Activated naive CD8-positive, alpha-beta T cell (primary cell): Measurements from ENCODE around the gene CPEB4.

ENCODE experiments used
- H3K27ac Mint-ChIP-seq: one replicate; pipeline ENCODE4 v1.8.0; 2021; ENCODE audit warnings: mixed read lengths
- H3K27me3 Mint-ChIP-seq: one replicate; pipeline ENCODE4 v1.8.0; 2021; ENCODE audit warnings: mixed read lengths
- H3K36me3 Mint-ChIP-seq: one replicate; pipeline ENCODE4 v1.8.0; 2021; ENCODE audit warnings: mixed read lengths
- H3K4me1 Mint-ChIP-seq: one replicate; pipeline ENCODE4 v1.8.0; 2021; ENCODE audit warnings: low read depth, mixed read lengths
- H3K4me3 Mint-ChIP-seq: one replicate; pipeline ENCODE4 v1.8.0; 2021; ENCODE audit warnings: mild to moderate bottlenecking, mixed read lengths
- H3K9me3 Mint-ChIP-seq: one replicate; pipeline ENCODE4 v1.8.0; 2021; ENCODE audit warnings: low read depth, mixed read lengths

CPEB4 gene

GRCh38 chr5:173961418-173961817 lies 73.3 kb downstream of the CPEB4 start:
- Mint-ChIP-seq H3K36me3 (no peaks in the 10 kb centered on the region), H3K27ac (no peak overlapping the region), H3K4me1 (peaks cover 28% of the 10 kb centered on the region), H3K4me3 (no peak overlapping the region), H3K27me3 (no peaks in the 10 kb centered on the region), H3K9me3 (no peaks in the 10 kb centered on the region)

- Mint-ChIP-seq H3K4me1 (peaks cover 30% of the 10 kb centered on the region), H3K9me3 (no peaks in the 10 kb centered on the region), H3K27ac (no peak overlapping the region), H3K4me3 (no peak overlapping the region), H3K27me3 (no peaks in the 10 kb centered on the region), H3K36me3 (no peaks in the 10 kb centered on the region)
These were observed 74.4 kb downstream of the CPEB4 start for GRCh38 chr5:173962436-173962972.

GRCh38 chr5:173963182-173963838 lies 75.2 kb downstream of the CPEB4 start:
- no peaks in the 10 kb centered on the region for H3K36me3 Mint-ChIP-seq
- H3K9me3 Mint-ChIP-seq = no peaks in the 10 kb centered on the region
- peaks cover 30% of the 10 kb centered on the region for H3K4me1 Mint-ChIP-seq
- peak overlapping the region; percentile 30 for H3K4me3 Mint-ChIP-seq
- H3K27ac Mint-ChIP-seq = no peak overlapping the region
- H3K27me3 Mint-ChIP-seq = no peaks in the 10 kb centered on the region

- H3K27ac Mint-ChIP-seq = peak overlapping the region; percentile 16
These were observed 75.8 kb downstream of the CPEB4 start for GRCh38 chr5:173963867-173964441.

GRCh38 chr5:173964506-173964905 lies 76.4 kb downstream of the CPEB4 start:
- Mint-ChIP-seq H3K27ac (no peak overlapping the region), H3K36me3 (no peaks in the 10 kb centered on the region), H3K4me1 (peaks cover 30% of the 10 kb centered on the region), H3K9me3 (no peaks in the 10 kb centered on the region), H3K27me3 (no peaks in the 10 kb centered on the region), H3K4me3 (no peak overlapping the region)

More at GRCh38 chr5:173963867-173964441, 75.8 kb downstream of the CPEB4 start:
- H3K36me3 Mint-ChIP-seq = no peaks in the 10 kb centered on the region
- H3K27me3 Mint-ChIP-seq = no peaks in the 10 kb centered on the region
- no peaks in the 10 kb centered on the region for H3K9me3 Mint-ChIP-seq
- H3K4me1 Mint-ChIP-seq = peaks cover 30% of the 10 kb centered on the region
- H3K4me3 Mint-ChIP-seq = peak overlapping the region; percentile 27

- no peak overlapping the region for H3K4me3 Mint-ChIP-seq
- no peaks in the 10 kb centered on the region for H3K9me3 Mint-ChIP-seq
- no peak overlapping the region for H3K27ac Mint-ChIP-seq
- H3K27me3 Mint-ChIP-seq = peaks cover 6% of the 10 kb centered on the region
- peaks cover 30% of the 10 kb centered on the region for H3K4me1 Mint-ChIP-seq
- no peaks in the 10 kb centered on the region for H3K36me3 Mint-ChIP-seq
These were observed 79.1 kb downstream of the CPEB4 start for GRCh38 chr5:173967241-173967640.

- H3K4me3 Mint-ChIP-seq = no peak overlapping the region
- no peak overlapping the region for H3K27ac Mint-ChIP-seq
- H3K36me3 Mint-ChIP-seq = no peaks in the 10 kb centered on the region
- peaks cover 25% of the 10 kb centered on the region for H3K4me1 Mint-ChIP-seq
- H3K27me3 Mint-ChIP-seq = peaks cover 6% of the 10 kb centered on the region
- H3K9me3 Mint-ChIP-seq = no peaks in the 10 kb centered on the region
These were observed 80.1 kb downstream of the CPEB4 start for GRCh38 chr5:173968154-173968797.

- H3K4me3 Mint-ChIP-seq = no peak overlapping the region
- no peak overlapping the region for H3K27ac Mint-ChIP-seq
- no peaks in the 10 kb centered on the region for H3K36me3 Mint-ChIP-seq
- no peaks in the 10 kb centered on the region for H3K9me3 Mint-ChIP-seq
- H3K4me1 Mint-ChIP-seq = peaks cover 21% of the 10 kb centered on the region
- peaks cover 6% of the 10 kb centered on the region for H3K27me3 Mint-ChIP-seq
These were observed 81.3 kb downstream of the CPEB4 start for GRCh38 chr5:173969167-173970049.

GRCh38 chr5:173970878-173971650 lies 82.9 kb downstream of the CPEB4 start:
- Mint-ChIP-seq H3K4me3 (no peak overlapping the region), H3K27ac (no peak overlapping the region), H3K4me1 (peaks cover 9% of the 10 kb centered on the region), H3K36me3 (no peaks in the 10 kb centered on the region), H3K27me3 (peaks cover 6% of the 10 kb centered on the region), H3K9me3 (no peaks in the 10 kb centered on the region)

GRCh38 chr5:173971681-173972345 lies 83.7 kb downstream of the CPEB4 start:
- no peaks in the 10 kb centered on the region for H3K9me3 Mint-ChIP-seq

GRCh38 chr5:173972607-173972924 lies 84.4 kb downstream of the CPEB4 start:
- H3K9me3 Mint-ChIP-seq = no peaks in the 10 kb centered on the region
- H3K4me1 Mint-ChIP-seq = peaks cover 7% of the 10 kb centered on the region
- no peak overlapping the region for H3K27ac Mint-ChIP-seq
- peak overlapping the region; percentile 85 for H3K4me3 Mint-ChIP-seq
- peaks cover 8% of the 10 kb centered on the region for H3K27me3 Mint-ChIP-seq
- H3K36me3 Mint-ChIP-seq = no peaks in the 10 kb centered on the region

More at GRCh38 chr5:173971681-173972345, 83.7 kb downstream of the CPEB4 start:
- H3K4me3 Mint-ChIP-seq = no peak overlapping the region
- H3K27ac Mint-ChIP-seq = no peak overlapping the region
- peaks cover 9% of the 10 kb centered on the region for H3K4me1 Mint-ChIP-seq
- no peaks in the 10 kb centered on the region for H3K36me3 Mint-ChIP-seq
- H3K27me3 Mint-ChIP-seq = peaks cover 6% of the 10 kb centered on the region

- H3K9me3 Mint-ChIP-seq = no peaks in the 10 kb centered on the region
- peaks cover 8% of the 10 kb centered on the region for H3K27me3 Mint-ChIP-seq
- peaks cover 7% of the 10 kb centered on the region for H3K4me1 Mint-ChIP-seq
- no peak overlapping the region for H3K27ac Mint-ChIP-seq
- H3K4me3 Mint-ChIP-seq = peak overlapping the region; percentile 85
- no peaks in the 10 kb centered on the region for H3K36me3 Mint-ChIP-seq
These were observed 84.9 kb downstream of the CPEB4 start for GRCh38 chr5:173972925-173973615.

GRCh38 chr5:173973616-173973969 lies 85.4 kb downstream of the CPEB4 start:
- no peaks in the 10 kb centered on the region for H3K9me3 Mint-ChIP-seq
- peaks cover 11% of the 10 kb centered on the region for H3K27me3 Mint-ChIP-seq
- peaks cover 7% of the 10 kb centered on the region for H3K4me1 Mint-ChIP-seq
- no peaks in the 10 kb centered on the region for H3K36me3 Mint-ChIP-seq
- peak overlapping the region; percentile 85 for H3K4me3 Mint-ChIP-seq
- no peak overlapping the region for H3K27ac Mint-ChIP-seq
